ENCODE data around the gene DDAH1. TPM values are rescaled to one million over a fixed set of nuclear protein-coding genes. Genes with fewer than 3 reads are reported as not detected.
A peak's percentile ranks its signal among the peaks of the same experiment; 100 is the strongest.
"Not testable (repeated sequence)": the region's sequence is repeated elsewhere in the genome, so short reads cannot be mapped to it uniquely, and the experiment has no call there.

Gene DDAH1
- total and polyA plus RNA-seq, 9 donors, result 29.6 to 51.2 (median 37.2) TPM

DNA sequence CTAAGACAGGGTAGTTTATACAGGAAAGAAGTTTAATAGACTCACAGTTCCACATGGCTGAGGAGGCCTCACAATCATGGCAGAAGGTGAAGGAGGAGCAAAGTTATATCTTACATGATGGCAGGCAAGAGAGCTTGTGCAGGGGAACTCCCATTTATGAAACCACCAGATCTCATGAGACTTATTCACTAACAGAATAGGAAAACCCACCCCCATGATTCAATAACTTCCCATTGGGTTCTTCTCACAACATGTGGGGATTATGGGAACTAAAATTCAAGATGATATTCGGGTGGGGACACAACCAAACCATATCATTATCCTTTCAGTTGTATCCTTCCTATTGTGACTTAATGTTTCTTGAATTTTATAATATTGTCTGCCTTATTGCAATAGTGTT, 13.4 kb upstream of the DDAH1 start:
- Histone ChIP-seq H3K9me3 (replicated peaks; ENCODE audit: control insufficient read depth, low read depth, low read length) (no peaks in the 10 kb centered on the region), H3K4me3 (ENCODE audit: low read length) (no peak overlapping the region), H3K27ac (ENCODE audit: low read length) (no peak overlapping the region), H3K27me3 (ENCODE audit: control insufficient read depth, insufficient read depth, low read length) (no peaks in the 10 kb centered on the region), H3K36me3 (ENCODE audit: control insufficient read depth, insufficient read depth, low read length) (no peaks in the 10 kb centered on the region), H3K4me1 (ENCODE audit: control insufficient read depth, insufficient read depth, low read length) (no peaks in the 10 kb centered on the region)
- no peak for DNase-seq
- no CpG with 5 or more reads among the region's 1 CpG for WGBS (ENCODE audit: insufficient coverage)

DNA sequence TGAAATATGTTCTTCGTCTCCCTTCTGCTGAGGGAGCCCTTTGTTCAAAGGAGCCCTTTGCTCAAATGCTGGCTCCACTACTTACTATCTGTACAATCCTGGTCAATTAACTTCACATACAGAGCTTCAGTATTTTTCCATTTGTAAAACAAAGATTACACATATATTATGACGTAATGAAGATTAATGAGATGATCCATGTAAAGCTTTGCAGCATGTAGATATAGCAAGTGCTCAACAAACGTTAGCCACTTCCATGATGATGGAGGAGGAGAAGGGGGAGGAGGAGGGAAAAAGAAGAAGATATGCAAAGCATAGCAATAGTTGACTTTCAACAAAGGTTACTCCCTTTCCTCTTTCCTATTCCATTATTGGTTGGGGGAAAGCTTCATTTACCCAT, 10.1 kb upstream of the DDAH1 start:
- no peak overlapping the region for H3K27ac ChIP-seq (ENCODE audit: low read length)
- no peak overlapping the region for H3K4me3 ChIP-seq (ENCODE audit: low read length)
- DNase-seq, result no peak
- no peaks in the 10 kb centered on the region for H3K9me3 ChIP-seq (replicated peaks; ENCODE audit: control insufficient read depth, low read depth, low read length)
- H3K27me3 ChIP-seq (ENCODE audit: control insufficient read depth, insufficient read depth, low read length), result no peaks in the 10 kb centered on the region
- no CpG with 5 or more reads among the region's 3 CpGs for WGBS (ENCODE audit: insufficient coverage)
- H3K4me1 ChIP-seq (ENCODE audit: control insufficient read depth, insufficient read depth, low read length), result no peaks in the 10 kb centered on the region
- H3K36me3 ChIP-seq (ENCODE audit: control insufficient read depth, insufficient read depth, low read length), result no peaks in the 10 kb centered on the region

DNA sequence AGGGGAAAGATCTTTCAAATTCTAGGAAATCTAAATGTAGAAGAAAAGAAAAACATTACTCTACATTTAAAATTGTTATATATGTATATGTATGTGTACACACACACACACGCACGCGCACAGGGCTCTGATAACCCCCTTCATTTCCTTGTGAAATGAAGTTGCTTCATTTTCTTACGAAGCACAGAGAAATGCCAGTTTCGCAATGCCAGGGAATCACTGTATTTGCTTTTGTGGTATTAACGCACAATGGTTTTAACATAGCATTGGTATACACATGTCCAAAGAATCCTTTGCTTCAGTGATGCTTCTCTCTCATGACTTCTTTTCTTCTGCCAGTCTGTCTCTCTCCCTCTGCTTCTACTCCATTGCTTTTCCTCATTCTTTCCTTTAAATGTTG, 8.4 kb upstream of the DDAH1 start:
- H3K9me3 ChIP-seq (replicated peaks; ENCODE audit: control insufficient read depth, low read depth, low read length), result no peaks in the 10 kb centered on the region
- DNase-seq, result no peak
- H3K4me3 ChIP-seq (ENCODE audit: low read length), result no peak overlapping the region
- no peaks in the 10 kb centered on the region for H3K4me1 ChIP-seq (ENCODE audit: control insufficient read depth, insufficient read depth, low read length)
- no peaks in the 10 kb centered on the region for H3K36me3 ChIP-seq (ENCODE audit: control insufficient read depth, insufficient read depth, low read length)
- H3K27ac ChIP-seq (ENCODE audit: low read length), result no peak overlapping the region
- 100% methylated on average over 1 of the region's 6 CpGs for WGBS (ENCODE audit: insufficient coverage)
- H3K27me3 ChIP-seq (ENCODE audit: control insufficient read depth, insufficient read depth, low read length), result no peaks in the 10 kb centered on the region

DNA sequence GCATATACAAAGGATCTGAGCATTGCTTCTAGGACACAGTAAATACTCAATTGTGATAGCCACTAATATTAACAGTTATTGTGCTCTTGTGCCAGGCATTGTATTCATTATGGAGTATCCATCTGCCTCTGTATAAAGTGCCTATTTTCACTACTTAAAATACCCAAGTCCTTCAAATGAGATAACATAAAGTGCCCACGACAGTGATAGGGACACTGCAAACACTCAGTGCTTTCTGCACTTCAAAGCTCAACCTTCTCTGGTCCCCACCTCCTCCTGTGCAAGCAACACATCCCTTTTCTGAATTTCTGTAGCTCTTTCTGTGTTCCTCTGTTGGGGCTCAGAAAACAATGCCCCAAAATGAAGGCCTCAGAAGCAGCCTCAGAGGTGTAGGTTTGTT, 6.6 kb upstream of the DDAH1 start:
- no peaks in the 10 kb centered on the region for H3K36me3 ChIP-seq (ENCODE audit: control insufficient read depth, insufficient read depth, low read length)
- no peak overlapping the region for H3K27ac ChIP-seq (ENCODE audit: low read length)
- no peaks in the 10 kb centered on the region for H3K9me3 ChIP-seq (replicated peaks; ENCODE audit: control insufficient read depth, low read depth, low read length)
- WGBS (ENCODE audit: insufficient coverage), result 38% methylated on average over 1 of the region's 1 CpG
- no peaks in the 10 kb centered on the region for H3K4me1 ChIP-seq (ENCODE audit: control insufficient read depth, insufficient read depth, low read length)
- DNase-seq, result no peak
- no peaks in the 10 kb centered on the region for H3K27me3 ChIP-seq (ENCODE audit: control insufficient read depth, insufficient read depth, low read length)
- no peak overlapping the region for H3K4me3 ChIP-seq (ENCODE audit: low read length)

DNA sequence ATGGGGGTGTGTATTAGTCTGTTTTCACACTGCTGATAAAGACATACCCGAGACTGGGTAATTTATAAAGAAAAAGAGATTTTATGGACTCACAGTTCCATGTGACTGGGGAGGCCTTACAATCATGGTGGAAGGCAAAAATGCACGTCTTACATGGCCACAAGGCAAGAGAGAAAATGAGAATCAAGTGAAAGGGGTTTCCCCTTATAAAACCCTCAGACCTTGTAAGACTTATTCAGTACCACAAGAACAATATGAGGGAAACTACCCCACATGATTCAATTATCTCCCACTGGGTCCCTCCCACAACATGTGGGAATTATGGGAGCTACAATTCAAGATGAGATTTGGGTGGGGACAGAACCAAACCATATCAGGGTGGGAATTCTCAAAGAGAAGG, 5.2 kb upstream of the DDAH1 start:
- H3K4me1 ChIP-seq (ENCODE audit: control insufficient read depth, insufficient read depth, low read length); DNase-seq; H3K27ac ChIP-seq (ENCODE audit: low read length); H3K27me3 ChIP-seq (ENCODE audit: control insufficient read depth, insufficient read depth, low read length); H3K36me3 ChIP-seq (ENCODE audit: control insufficient read depth, insufficient read depth, low read length); H3K4me3 ChIP-seq (ENCODE audit: low read length); H3K9me3 ChIP-seq (replicated peaks; ENCODE audit: control insufficient read depth, low read depth, low read length): not testable (repeated sequence)
- WGBS (ENCODE audit: insufficient coverage), result no CpG with 5 or more reads among the region's 2 CpGs

DNA sequence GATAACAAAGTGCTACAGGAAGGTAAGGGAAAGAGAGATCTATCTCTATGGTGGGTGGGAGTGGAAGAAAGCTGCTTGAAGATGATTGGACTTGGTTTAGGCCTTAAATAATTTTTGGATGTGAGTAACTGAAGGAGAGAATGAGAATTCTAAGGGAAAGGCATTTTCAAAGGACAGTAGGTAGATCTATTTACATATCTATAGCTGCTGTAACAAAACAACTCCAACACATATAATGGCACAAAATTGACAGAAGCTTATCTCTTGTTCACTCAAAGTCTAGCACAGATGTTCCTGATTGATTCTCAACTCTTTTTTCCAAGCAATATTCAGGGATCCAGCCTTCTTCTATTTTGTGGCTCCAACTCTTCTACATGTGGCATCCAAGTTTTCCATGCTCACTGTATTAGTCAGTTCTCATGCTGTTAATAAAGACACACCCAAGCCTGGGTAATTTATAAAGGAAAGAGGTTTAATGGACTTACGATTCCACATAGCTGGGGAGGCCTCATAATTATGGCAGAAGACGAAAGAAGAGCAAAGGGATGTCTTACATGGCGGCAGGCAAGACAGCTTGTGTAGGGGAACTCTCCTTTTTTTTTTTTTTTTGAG, 3.1 kb upstream of the DDAH1 start:
- 92% methylated on average over 2 of the region's 3 CpGs for WGBS (ENCODE audit: insufficient coverage)
- no peak overlapping the region for H3K4me3 ChIP-seq (ENCODE audit: low read length)
- no peaks in the 10 kb centered on the region for H3K36me3 ChIP-seq (ENCODE audit: control insufficient read depth, insufficient read depth, low read length)
- no peaks in the 10 kb centered on the region for H3K9me3 ChIP-seq (replicated peaks; ENCODE audit: control insufficient read depth, low read depth, low read length)
- H3K27ac ChIP-seq (ENCODE audit: low read length), result no peak overlapping the region
- H3K27me3 ChIP-seq (ENCODE audit: control insufficient read depth, insufficient read depth, low read length), result peaks cover 7% of the 10 kb centered on the region
- H3K4me1 ChIP-seq (ENCODE audit: control insufficient read depth, insufficient read depth, low read length), result peaks cover 5% of the 10 kb centered on the region
- no peak for DNase-seq

DNA sequence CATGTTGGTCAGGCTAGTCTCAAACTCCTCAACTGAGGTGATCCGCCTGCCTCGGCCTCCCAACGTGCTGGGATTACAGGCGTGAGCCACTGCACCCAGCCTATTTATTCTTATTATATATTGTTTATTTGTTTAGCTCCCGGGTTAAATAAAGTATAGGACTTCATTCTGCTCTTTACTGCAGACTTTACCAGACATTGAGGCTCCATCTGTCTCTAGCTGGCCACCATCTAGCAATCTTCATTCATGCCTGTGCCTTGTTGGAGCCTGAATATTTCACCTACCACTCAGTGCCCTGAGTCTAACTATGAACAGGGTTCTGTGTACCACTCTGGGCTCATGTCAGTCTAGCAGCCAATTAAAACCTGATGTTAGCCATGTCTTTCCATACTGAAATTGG, 2.1 kb upstream of the DDAH1 start:
- Histone ChIP-seq H3K9me3 (replicated peaks; ENCODE audit: control insufficient read depth, low read depth, low read length) (no peaks in the 10 kb centered on the region), H3K36me3 (ENCODE audit: control insufficient read depth, insufficient read depth, low read length) (no peaks in the 10 kb centered on the region), H3K4me3 (ENCODE audit: low read length) (no peak overlapping the region), H3K27ac (ENCODE audit: low read length) (no peak overlapping the region), H3K4me1 (ENCODE audit: control insufficient read depth, insufficient read depth, low read length) (peaks cover 5% of the 10 kb centered on the region), H3K27me3 (ENCODE audit: control insufficient read depth, insufficient read depth, low read length) (peaks cover 7% of the 10 kb centered on the region)
- no peak for DNase-seq
- no CpG with 5 or more reads among the region's 5 CpGs for WGBS (ENCODE audit: insufficient coverage)

DNA sequence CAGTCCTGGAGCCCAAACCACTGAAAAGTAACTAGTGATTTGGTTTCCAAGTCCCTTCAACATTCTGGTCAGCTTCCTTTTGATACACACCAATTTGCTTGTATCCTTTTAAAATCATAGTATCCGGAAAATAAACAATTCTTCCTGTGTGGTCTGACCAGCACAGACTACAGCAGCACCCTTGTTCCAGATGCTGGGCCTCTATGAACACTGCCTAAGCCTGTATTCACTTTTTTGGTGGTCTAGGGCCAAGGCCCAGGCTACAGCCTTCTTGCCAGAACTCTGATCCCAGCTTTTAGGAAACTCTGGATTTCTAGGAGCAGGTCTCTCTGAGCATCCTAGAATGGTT, 801 bp upstream of the DDAH1 start:
- peak; percentile 72 for DNase-seq
- Histone ChIP-seq H3K4me1 (ENCODE audit: control insufficient read depth, insufficient read depth, low read length) (peaks cover 5% of the 10 kb centered on the region), H3K36me3 (ENCODE audit: control insufficient read depth, insufficient read depth, low read length) (no peaks in the 10 kb centered on the region), H3K27ac (ENCODE audit: low read length) (no peak overlapping the region), H3K27me3 (ENCODE audit: control insufficient read depth, insufficient read depth, low read length) (peaks cover 7% of the 10 kb centered on the region), H3K9me3 (replicated peaks; ENCODE audit: control insufficient read depth, low read depth, low read length) (no peaks in the 10 kb centered on the region), H3K4me3 (ENCODE audit: low read length) (peak overlapping the region; percentile 71)
- WGBS (ENCODE audit: insufficient coverage), result 62% methylated on average over 1 of the region's 1 CpG

DNA sequence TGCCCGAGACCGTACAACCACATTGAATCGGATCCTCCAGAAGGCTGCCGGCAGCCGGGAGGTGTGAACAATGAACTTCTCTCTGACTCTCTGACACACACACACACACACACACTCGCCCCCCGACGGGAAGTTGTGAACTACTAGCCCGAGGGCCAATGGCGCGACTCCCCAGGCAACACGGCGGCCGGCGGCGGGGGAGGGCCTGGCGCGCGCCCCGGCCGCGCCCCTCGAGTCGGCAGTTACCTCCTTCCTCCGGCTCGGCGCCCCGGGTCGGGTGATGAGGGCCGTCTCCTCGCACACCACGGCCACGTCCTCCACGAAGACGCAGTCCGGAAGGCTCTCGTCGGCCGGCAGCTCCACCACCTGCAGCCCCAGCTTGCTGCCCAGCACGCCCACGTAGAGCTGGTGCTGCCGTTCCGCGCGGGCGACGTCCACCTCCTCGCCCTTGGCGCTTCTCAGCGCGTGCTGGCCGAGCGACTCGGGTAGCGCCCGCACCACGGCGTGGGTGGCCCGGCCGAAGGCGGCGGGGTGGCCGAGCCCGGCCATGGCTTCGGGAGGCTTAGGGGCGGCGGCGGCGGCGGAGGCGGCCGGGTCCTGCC, 361 bp downstream of the DDAH1 start:
- H3K36me3 ChIP-seq (ENCODE audit: control insufficient read depth, insufficient read depth, low read length), result no peaks in the 10 kb centered on the region
- peak overlapping the region; percentile 74 for H3K27ac ChIP-seq (ENCODE audit: low read length)
- H3K4me3 ChIP-seq (ENCODE audit: low read length), result peak overlapping the region; percentile 71
- H3K4me1 ChIP-seq (ENCODE audit: control insufficient read depth, insufficient read depth, low read length), result peaks cover 5% of the 10 kb centered on the region
- H3K9me3 ChIP-seq (replicated peaks; ENCODE audit: control insufficient read depth, low read depth, low read length), result no peaks in the 10 kb centered on the region
- under 1% methylated on average over 68 of the region's 72 CpGs for WGBS (ENCODE audit: insufficient coverage)
- H3K27me3 ChIP-seq (ENCODE audit: control insufficient read depth, insufficient read depth, low read length), result peaks cover 7% of the 10 kb centered on the region
- DNase-seq, result peak; percentile 84

DNA sequence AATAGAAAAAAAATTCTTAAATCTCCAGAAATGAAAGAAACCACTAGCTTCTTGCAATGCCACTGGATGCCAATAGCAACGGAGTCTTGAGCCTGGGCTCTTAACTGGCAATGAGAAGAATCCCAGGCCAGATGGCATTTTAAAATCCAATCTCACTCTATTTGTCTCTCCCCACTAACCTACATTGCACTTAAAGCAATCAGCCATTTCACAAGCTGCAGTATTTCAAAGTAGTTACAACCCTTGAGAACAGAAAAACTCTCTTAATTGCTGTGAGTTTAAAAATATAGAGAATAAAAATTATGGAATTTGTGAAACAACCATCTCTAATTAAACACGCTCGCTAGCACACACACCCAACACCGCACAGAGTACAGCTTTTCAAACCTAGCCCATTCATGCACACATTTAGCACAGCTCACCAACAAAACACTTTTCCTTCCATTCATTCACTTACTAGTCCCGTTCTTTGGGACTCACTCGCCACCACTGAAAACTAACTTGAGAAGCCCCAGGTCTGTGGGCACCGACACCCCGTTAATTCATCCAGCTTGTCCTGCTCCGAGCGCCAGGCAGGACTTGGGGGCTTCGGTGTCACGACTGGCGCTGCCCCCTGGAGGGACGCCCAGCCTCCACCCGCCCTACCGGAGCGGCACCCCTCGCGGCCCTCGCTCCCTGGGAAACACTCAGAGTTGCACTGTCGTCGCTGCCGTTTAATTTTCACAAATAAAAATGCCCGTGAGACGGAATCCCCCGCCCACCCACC, 1.0 kb downstream of the DDAH1 start:
- Histone ChIP-seq H3K27ac (ENCODE audit: low read length) (peak overlapping the region; percentile 74), H3K36me3 (ENCODE audit: control insufficient read depth, insufficient read depth, low read length) (no peaks in the 10 kb centered on the region), H3K27me3 (ENCODE audit: control insufficient read depth, insufficient read depth, low read length) (peaks cover 7% of the 10 kb centered on the region), H3K9me3 (replicated peaks; ENCODE audit: control insufficient read depth, low read depth, low read length) (no peaks in the 10 kb centered on the region), H3K4me3 (ENCODE audit: low read length) (peak overlapping the region; percentile 71), H3K4me1 (ENCODE audit: control insufficient read depth, insufficient read depth, low read length) (peaks cover 5% of the 10 kb centered on the region)
- DNase-seq, result peak; percentile 38
- 3% methylated on average over 26 of the region's 26 CpGs for WGBS (ENCODE audit: insufficient coverage)

All from muscle of leg (tissue), 11 donors.